ENCODE data around the gene GTF2A1.

The GTF2A1 gene

GRCh38 chr14:81129242-81129641 lies 91.5 kb downstream of the GTF2A1 start:
- no peak for DNase-seq (ENCODE audit: low read depth)
- H3K4me3 ChIP-seq (ENCODE audit: low read depth, low read length): no peak overlapping the region
- TF ChIP-seq, protein P1, sequence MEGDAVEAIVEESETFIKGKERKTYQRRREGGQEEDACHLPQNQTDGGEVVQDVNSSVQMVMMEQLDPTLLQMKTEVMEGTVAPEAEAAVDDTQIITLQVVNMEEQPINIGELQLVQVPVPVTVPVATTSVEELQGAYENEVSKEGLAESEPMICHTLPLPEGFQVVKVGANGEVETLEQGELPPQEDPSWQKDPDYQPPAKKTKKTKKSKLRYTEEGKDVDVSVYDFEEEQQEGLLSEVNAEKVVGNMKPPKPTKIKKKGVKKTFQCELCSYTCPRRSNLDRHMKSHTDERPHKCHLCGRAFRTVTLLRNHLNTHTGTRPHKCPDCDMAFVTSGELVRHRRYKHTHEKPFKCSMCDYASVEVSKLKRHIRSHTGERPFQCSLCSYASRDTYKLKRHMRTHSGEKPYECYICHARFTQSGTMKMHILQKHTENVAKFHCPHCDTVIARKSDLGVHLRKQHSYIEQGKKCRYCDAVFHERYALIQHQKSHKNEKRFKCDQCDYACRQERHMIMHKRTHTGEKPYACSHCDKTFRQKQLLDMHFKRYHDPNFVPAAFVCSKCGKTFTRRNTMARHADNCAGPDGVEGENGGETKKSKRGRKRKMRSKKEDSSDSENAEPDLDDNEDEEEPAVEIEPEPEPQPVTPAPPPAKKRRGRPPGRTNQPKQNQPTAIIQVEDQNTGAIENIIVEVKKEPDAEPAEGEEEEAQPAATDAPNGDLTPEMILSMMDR (IDR thresholded peaks at IDR 0.05; ENCODE audit: low read depth, low read length, missing control alignments): no peak

DNA sequence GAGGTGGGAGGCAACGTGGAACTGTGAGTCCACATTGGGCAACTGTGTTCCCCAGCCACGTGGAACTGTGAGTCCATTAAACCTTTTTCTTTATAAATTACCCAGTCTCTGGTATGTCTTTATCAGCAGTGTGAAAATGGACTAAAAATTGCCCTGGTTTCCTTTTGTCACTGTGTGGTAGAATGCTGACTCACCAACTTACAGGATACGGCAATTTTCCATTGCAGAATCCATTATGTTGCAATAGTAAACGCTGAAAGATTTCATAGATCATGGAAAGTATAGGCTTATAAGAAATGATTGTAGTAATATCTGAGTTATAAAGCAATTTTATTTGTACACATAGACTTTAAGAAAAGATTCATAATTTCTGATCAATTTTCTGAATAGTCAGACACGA lies 93.0 kb downstream of the GTF2A1 start:
- H3K4me3 ChIP-seq (ENCODE audit: low read depth, low read length): no peak overlapping the region
- TF ChIP-seq, protein P1 (IDR thresholded peaks at IDR 0.05; ENCODE audit: low read depth, low read length, missing control alignments): no peak
- no peak for DNase-seq (ENCODE audit: low read depth)

DNA sequence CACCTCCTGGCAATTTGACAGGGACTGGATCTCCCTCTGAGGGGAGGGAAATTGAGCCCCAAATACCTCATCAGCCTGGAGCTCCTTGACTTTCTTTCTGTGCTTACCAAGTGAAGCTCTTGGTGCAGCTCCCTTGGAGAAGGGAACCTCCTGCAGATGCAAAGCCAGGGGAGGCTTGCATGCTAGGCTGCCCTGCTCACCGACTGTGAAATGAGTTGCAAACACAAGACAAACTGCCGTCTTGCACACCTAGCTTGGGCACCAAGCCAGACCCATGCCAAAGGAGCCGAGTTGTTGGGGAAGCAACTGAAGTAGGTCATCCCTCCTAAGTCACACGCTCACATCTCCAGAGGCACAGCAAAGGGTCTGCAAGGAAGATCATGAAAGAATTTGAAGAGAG lies 95.2 kb downstream of the GTF2A1 start:
- TF ChIP-seq, protein P1 (IDR thresholded peaks at IDR 0.05; ENCODE audit: low read depth, low read length, missing control alignments): no peak
- DNase-seq (ENCODE audit: low read depth): no peak
- no peak overlapping the region for H3K4me3 ChIP-seq (ENCODE audit: low read depth, low read length)
